GM18517 (cell line): Measurements from ENCODE around the gene CDH4.

Experiments
- ATAC-seq: cut with Tn5 transposase; IDR thresholded peaks from one replicate; pipeline ENCODE4 v1.9.1; 2021; ENCODE audit warnings: mild to moderate bottlenecking, moderate library complexity; ENCODE audit not compliant: unreplicated experiment

The CDH4 gene

GRCh38 chr20:61544910-61545889 is 293.1 kb downstream of the CDH4 start:
- no peak for ATAC-seq

GRCh38 chr20:61546641-61547040 is 294.6 kb downstream of the CDH4 start:
- no peak for ATAC-seq

- no peak for ATAC-seq
These were observed 296.0 kb downstream of the CDH4 start for GRCh38 chr20:61548069-61548468.

GRCh38 chr20:61549865-61550264 is 297.8 kb downstream of the CDH4 start:
- no peak for ATAC-seq

GRCh38 chr20:61551401-61551800 is 299.3 kb downstream of the CDH4 start:
- ATAC-seq: no peak

- ATAC-seq: no peak
These were observed 302.6 kb downstream of the CDH4 start for GRCh38 chr20:61554617-61555016.

GRCh38 chr20:61555566-61555965 is 303.5 kb downstream of the CDH4 start:
- ATAC-seq: no peak

- ATAC-seq: no peak
These were observed 304.1 kb downstream of the CDH4 start for GRCh38 chr20:61556111-61556510.

- no peak for ATAC-seq
These were observed 304.6 kb downstream of the CDH4 start for GRCh38 chr20:61556673-61557072.

- ATAC-seq: no peak
These were observed 305.6 kb downstream of the CDH4 start for GRCh38 chr20:61557621-61558020.

GRCh38 chr20:61558726-61559125 is 306.7 kb downstream of the CDH4 start:
- ATAC-seq: no peak

- ATAC-seq: no peak
These were observed 307.8 kb downstream of the CDH4 start for GRCh38 chr20:61559706-61560315.

GRCh38 chr20:61560361-61560853 is 308.3 kb downstream of the CDH4 start:
- ATAC-seq: no peak

- no peak for ATAC-seq
These were observed 309.2 kb downstream of the CDH4 start for GRCh38 chr20:61561111-61561830.

GRCh38 chr20:61562491-61562890 is 310.4 kb downstream of the CDH4 start:
- no peak for ATAC-seq

- ATAC-seq: no peak
These were observed 310.9 kb downstream of the CDH4 start for GRCh38 chr20:61562897-61563504.

- no peak for ATAC-seq
These were observed 312.6 kb downstream of the CDH4 start for GRCh38 chr20:61564628-61565027.

GRCh38 chr20:61565791-61566190 is 313.7 kb downstream of the CDH4 start:
- ATAC-seq: no peak

- ATAC-seq: no peak
These were observed 314.6 kb downstream of the CDH4 start for GRCh38 chr20:61566691-61567090.

GRCh38 chr20:61567204-61567603 is 315.1 kb downstream of the CDH4 start:
- ATAC-seq: no peak

GRCh38 chr20:61569825-61570224 is 317.8 kb downstream of the CDH4 start:
- ATAC-seq: no peak
